Heart left ventricle (tissue), 13 donors: ENCODE measurements around the gene GRB7.

Experiments used
- CTCF ChIP-seq, 12 donors: fragments of 200-600 bp; sonication (generic) in 4 of 12; IDR thresholded peaks; one replicate each; pipeline versions ENCODE4 v1.5.0 to v1.8.0; 2018 to 2022; ENCODE audit warnings: antibody characterized with exemption in 12 of 12, mild to moderate bottlenecking in 5 of 12
- POLR2A ChIP-seq, 2 donors: fragments of 450-650 bp; IDR thresholded peaks; one replicate each; pipeline ENCODE4 v1.6.1; 2017; ENCODE audit warnings: antibody characterized with exemption in 2 of 2, mild to moderate bottlenecking in 2 of 2, moderate library complexity in 2 of 2
- donor health status: ischemic (EF 13 %, LVEDD 7.1; RV severe dilation, severe dysfunction).
- donor health status: DM: no; HTN: yes; CAD: no.
- donor health status: DM: no; HTN: no; CAD: no.
- donor health status: ischemic (EF 25% LVEDD 6.9; RV normal size, moderate dysfunction).
- donor health status: ischemic (EF 25% LVEDD 5.7; RV mildly dilated, moderate dysfunction).
- donor health status: ischemic (EF 35%, LVEDD 5.7; RV mildly dilated, moderate dysfunction).
- donor health status: nonischemic (EF 11% LVEDD 7.7; RV severe dilation, severe dysfunction).
- donor health status: DM: yes; HTN: yes; CAD: no.
- donor health status: PGD.
- donor health status: ischemic (EF 29% LVEDD 5.4; RV normal size, mild dysfunction).
- donor health status: nonischemic (EF 23%, LVEDD 6.1; RV moderate dilation, normal function).

- TF ChIP-seq CTCF (IDR thresholded peaks at IDR 0.05): no peak
- TF ChIP-seq POLR2A (IDR thresholded peaks at IDR 0.05): no peak
Observed at GRCh38 chr17:39738568-39738901, 797 bp downstream of the GRB7 start.
